Testis (tissue), 3 donors: ENCODE measurements around the gene PBX1. TPM values are rescaled to one million over a fixed set of nuclear protein-coding genes. Genes with fewer than 3 reads are reported as not detected.

Experiments
- DNase-seq: peaks from one replicate; pipeline ENCODE4 v3.0.0-alpha.2; 2019
- H3K27ac ChIP-seq, 2 donors: fragments of 200-600 bp; sonication (generic); one replicate each; pipeline ENCODE4 v1.5.1; 2019
- H3K27me3 ChIP-seq: fragments of 200-600 bp; sonication (generic); one replicate; pipeline ENCODE4 v1.5.1; 2019
- H3K36me3 ChIP-seq: fragments of 200-600 bp; sonication (generic); one replicate; pipeline ENCODE4 v1.5.1; 2017; ENCODE audit warnings: low read depth; ENCODE audit errors: missing control alignments
- H3K4me1 ChIP-seq: fragments of 200-600 bp; sonication (generic); one replicate; pipeline ENCODE4 v1.5.1; 2019
- H3K4me3 ChIP-seq, 2 donors: fragments of 200-600 bp; sonication (generic); one replicate each; pipeline ENCODE4 v1.5.1; 2017 to 2019
- H3K9me3 ChIP-seq: fragments of 200-600 bp; sonication (generic); one replicate; pipeline ENCODE4 v1.5.1; 2017
- CTCF ChIP-seq, 3 experiments: fragments of 450-650 bp in 2 of 3; fragments of 200-600 bp in 1 of 3; sonication (generic) in 1 of 3; IDR thresholded peaks; one replicate each; pipeline ENCODE4 v1.5.1; 2016 to 2019; ENCODE audit warnings: antibody characterized with exemption in 3 of 3, mild to moderate bottlenecking in 2 of 3, moderate library complexity in 1 of 3
- POLR2A ChIP-seq: fragments of 450-650 bp; IDR thresholded peaks from one replicate; pipeline ENCODE4 v1.6.1; 2017; ENCODE audit warnings: antibody characterized with exemption, mild to moderate bottlenecking, moderate library complexity
- WGBS, 2 donors: methylation state at CpG; one replicate each; pipeline ENCODE4 v1.1.5; 2018; 5-methylcytosine and 5-hydroxymethylcytosine counted together
- intact Hi-C: fragments of 100-400 bp; cut with DNase I; formaldehyde crosslinking; loops from one replicate; pipeline ENCODE4 v1.15.1; 2023; ENCODE audit warnings: low total_unique reads
- polyA plus RNA-seq: library from polyadenylated mRNA; stranded (reverse); fragments of 350-450 nt; fragmentation: Illumina TruSeq; extraction: RNeasy Lipid Tissue Mini Kit (QIAGEN cat#74804); gene quantifications from one replicate; pipeline ENCODE4 v1.2.3, GENCODE V29; 2014; ENCODE audit warnings: low read depth, low replicate concordance; ENCODE audit not compliant: insufficient read depth
- total RNA-seq, 2 donors: library from RNA; depleted of rRNA; stranded (reverse); fragments of >200 nt; gene quantifications; one replicate each; pipeline ENCODE4 v1.2.3, GENCODE V29; 2016

Gene PBX1
- total and polyA plus RNA-seq, 3 donors from 2014 or later = 20.2 to 25.0 (median 20.3) TPM

- 74 to 79% methylated on average over 11 of the region's 11 CpGs for WGBS, 2 donors
- no peak for TF ChIP-seq POLR2A
- TF ChIP-seq CTCF (IDR thresholded peaks at IDR 0.05) = no peak
- H3K27me3 ChIP-seq = no peaks in the 10 kb centered on the region
- DNase-seq = no peak
- H3K27ac ChIP-seq = no peak overlapping the region
- H3K9me3 ChIP-seq = no peaks in the 10 kb centered on the region
- no peak overlapping the region for H3K4me3 ChIP-seq
- H3K36me3 ChIP-seq = no peaks in the 10 kb centered on the region
- intact Hi-C loops = no loop called here
- H3K4me1 ChIP-seq = peaks cover 23% of the 10 kb centered on the region
Measured at GRCh38 chr1:164611754-164612642, 53.0 kb downstream of the PBX1 start.

- H3K9me3 ChIP-seq = no peaks in the 10 kb centered on the region
- 70 to 86% methylated on average over 3 of the region's 3 CpGs for WGBS, 2 donors
- H3K4me1 ChIP-seq = peaks cover 21% of the 10 kb centered on the region
- no peaks in the 10 kb centered on the region for H3K27me3 ChIP-seq
- no peak for DNase-seq
- H3K27ac ChIP-seq = no peak overlapping the region
- no peak overlapping the region for H3K4me3 ChIP-seq
- intact Hi-C loops = no loop called here
- H3K36me3 ChIP-seq = no peaks in the 10 kb centered on the region
- TF ChIP-seq POLR2A (no peak), CTCF (IDR thresholded peaks at IDR 0.05) (no peak)
Measured at GRCh38 chr1:164613176-164613575, 54.2 kb downstream of the PBX1 start.

GRCh38 chr1:164614316-164614715, 55.3 kb downstream of the PBX1 start:
- Histone ChIP-seq H3K4me3 (no peak overlapping the region), H3K36me3 (no peaks in the 10 kb centered on the region), H3K4me1 (peaks cover 22% of the 10 kb centered on the region), H3K9me3 (no peaks in the 10 kb centered on the region), H3K27me3 (no peaks in the 10 kb centered on the region), H3K27ac (no peak overlapping the region)
- TF ChIP-seq POLR2A = no peak
- TF ChIP-seq CTCF (IDR thresholded peaks at IDR 0.05) = no peak
- intact Hi-C loops = no loop called here
- no peak for DNase-seq
- WGBS, 2 donors = 83 to 85% methylated on average over 6 of the region's 6 CpGs

GRCh38 chr1:164617377-164618201, 58.6 kb downstream of the PBX1 start:
- WGBS, 2 donors = 64 to 73% methylated on average over 7 of the region's 7 CpGs
- TF ChIP-seq CTCF (IDR thresholded peaks at IDR 0.05) (peak in 1 of 3 experiments; percentile 33), POLR2A (no peak)
- no peak for DNase-seq
- H3K36me3 ChIP-seq = no peaks in the 10 kb centered on the region
- H3K27me3 ChIP-seq = no peaks in the 10 kb centered on the region
- intact Hi-C loops = no loop called here
- no peaks in the 10 kb centered on the region for H3K9me3 ChIP-seq
- no peak overlapping the region for H3K4me3 ChIP-seq
- H3K4me1 ChIP-seq = peaks cover 9% of the 10 kb centered on the region
- no peak overlapping the region for H3K27ac ChIP-seq
